ENCODE data around the gene UBR4.

GRCh38 chr1:19088717-19089442 is 121.2 kb downstream of the UBR4 start:
- TF ChIP-seq CTCF (IDR thresholded peaks at IDR 0.05; ENCODE audit: poor library complexity), result no peak
- TF ChIP-seq EZH2 (IDR thresholded peaks at IDR 0.05; ENCODE audit: borderline replicate concordance), result no peak
